Kasumi-1 (cell line): ENCODE data around the gene TFAP2C.
"Not testable (repeated sequence)": the region's sequence is repeated elsewhere in the genome, so short reads cannot be mapped to it uniquely, and the experiment has no call there.

Source experiments
- DNase-seq, 2 experiments: peaks; one replicate each; lab custom pipeline; 2025; lab: John Stamatoyannopoulos, UW

The TFAP2C gene

DNA sequence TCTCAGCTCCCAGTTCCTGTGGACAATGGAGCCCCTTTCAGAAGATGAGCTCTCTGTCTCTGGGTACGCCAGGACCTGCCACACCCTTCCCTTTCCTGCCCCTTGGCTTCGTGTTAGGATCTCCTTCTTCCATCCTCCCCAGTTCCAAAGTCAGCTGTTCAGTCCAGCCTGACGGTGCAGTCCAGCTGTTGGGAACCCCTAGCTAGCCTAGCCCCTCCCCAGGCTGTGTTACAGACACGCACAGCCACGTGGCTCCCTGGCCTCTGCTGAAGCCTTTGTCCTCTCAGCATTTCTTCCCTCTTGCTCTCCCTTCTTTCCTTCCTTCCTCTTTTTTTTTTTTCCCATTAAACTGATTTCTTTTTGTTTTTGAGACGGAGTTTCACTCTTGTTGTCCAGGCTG is 12.4 kb upstream of the TFAP2C start:
- DNase-seq: no peak

DNA sequence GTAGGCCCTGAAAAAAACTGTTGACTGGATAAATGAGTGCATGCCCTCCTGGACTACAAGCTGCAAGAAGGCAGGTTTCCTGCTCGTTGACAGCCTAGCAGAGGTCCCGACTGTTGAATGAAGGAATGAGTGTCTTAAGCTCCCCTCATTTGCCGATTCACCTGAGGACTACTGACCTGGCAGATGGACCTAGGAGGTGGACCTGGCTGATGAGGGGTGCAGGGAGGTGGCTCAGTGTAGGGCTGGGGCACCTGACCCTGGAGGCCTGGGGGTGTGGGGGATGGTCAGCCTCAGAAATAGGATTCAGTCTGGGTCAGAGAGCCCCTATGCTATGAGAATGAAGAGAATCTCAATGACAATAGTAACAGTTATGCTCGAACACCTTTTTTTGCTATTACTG is 11.6 kb upstream of the TFAP2C start:
- DNase-seq: no peak

DNA sequence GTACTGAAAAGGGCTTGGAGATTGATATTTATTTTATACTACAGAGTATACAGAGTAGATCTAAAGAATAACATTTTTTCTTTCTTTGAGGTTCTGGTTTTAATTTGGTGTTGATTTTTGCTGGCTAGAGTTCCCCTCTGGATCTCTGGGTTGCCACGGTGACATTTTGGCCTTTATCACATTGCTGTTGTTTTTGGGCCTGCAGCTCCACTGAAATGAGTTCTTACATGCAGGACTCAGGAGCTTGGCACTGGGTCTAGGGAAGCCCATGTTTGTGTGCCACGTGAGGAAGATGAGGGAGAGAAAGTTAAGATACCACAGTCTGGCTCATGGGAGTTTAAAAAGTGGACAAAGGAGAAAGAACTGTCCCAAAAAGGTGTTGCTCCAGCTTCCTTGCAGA is 7.4 kb upstream of the TFAP2C start:
- no peak for DNase-seq

DNA sequence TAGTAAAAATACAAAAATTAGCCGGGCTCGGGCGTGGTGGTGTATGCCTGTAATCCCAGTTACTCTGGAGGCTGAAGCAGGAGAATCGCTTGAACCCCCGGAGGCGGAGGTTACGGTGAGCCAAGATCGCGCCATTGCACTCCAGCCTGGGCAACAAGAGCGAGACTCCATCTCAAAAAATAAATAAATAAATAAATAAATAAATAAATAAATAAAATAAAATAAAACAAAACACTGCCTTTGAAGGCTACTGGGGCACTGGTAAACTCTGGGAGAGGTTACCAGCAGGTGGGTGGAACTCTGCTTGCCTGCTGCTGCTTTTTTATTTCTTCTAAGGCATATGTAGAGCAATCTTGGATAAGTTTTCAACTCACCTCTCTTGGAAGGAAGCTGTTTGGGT is 5.2 kb upstream of the TFAP2C start:
- not testable (repeated sequence) for DNase-seq

DNA sequence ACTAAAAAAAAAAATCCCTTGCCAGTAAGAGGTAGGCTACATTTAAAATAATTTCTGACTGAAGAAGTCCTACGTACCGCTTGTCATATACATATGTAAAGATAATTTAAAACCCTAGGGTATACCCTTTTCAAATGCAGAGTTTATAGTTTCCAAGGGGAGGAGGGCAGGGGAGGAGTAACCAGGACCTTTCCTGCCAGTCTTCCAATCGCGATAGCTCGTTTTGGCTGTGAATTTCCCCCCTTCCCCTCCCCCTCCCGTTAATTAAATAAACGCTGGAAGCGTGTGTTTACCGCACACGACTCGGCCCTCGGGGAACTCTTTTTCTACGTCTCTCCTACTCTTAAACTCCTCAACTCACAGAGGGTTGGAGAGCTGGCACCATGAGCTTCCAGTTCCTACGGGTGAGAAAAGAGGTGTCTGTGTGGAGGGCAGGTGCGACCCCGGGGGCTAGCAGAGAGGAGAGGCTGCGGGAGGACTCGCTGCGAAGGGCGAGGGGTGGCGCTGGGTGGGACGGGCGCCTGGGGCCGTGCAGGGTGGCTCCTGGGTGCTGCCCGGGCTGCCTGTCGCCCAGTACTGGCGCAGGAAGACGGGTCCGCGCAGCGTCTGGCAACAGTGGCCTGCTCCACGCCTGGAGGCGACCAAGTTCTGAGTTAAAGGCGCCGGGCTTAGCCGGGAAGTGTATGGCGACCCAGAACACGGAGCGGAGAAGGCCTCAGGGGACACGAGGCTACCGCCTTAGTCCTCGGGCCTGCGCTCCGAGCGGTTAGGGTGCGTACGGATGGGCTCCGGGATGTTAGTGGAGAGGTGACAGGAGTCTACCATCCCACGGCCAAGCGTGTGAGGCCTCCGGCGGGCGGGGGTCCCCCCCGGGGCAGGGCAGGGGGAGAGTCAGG is 4.1 kb upstream of the TFAP2C start:
- no peak for DNase-seq

DNA sequence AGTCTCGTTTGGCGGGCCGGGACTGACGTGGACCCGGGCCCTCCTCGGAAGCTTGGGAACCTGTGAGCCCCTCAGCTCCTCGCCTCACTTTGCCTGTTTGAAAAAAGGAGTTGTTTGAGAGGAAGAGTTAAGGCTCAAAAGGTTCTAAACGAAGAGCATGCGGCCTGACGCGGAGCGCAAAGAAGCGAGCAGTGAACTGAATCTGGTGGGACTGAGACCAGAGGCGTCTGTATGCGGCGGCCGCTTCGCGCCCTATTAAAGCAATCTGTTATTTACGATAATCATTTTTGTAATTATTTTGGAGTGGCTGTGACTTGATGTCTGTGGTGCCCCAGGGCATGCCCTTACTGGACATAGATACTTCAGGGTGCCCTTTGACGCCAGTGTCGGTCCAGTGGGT is 3.3 kb upstream of the TFAP2C start:
- no peak for DNase-seq

DNA sequence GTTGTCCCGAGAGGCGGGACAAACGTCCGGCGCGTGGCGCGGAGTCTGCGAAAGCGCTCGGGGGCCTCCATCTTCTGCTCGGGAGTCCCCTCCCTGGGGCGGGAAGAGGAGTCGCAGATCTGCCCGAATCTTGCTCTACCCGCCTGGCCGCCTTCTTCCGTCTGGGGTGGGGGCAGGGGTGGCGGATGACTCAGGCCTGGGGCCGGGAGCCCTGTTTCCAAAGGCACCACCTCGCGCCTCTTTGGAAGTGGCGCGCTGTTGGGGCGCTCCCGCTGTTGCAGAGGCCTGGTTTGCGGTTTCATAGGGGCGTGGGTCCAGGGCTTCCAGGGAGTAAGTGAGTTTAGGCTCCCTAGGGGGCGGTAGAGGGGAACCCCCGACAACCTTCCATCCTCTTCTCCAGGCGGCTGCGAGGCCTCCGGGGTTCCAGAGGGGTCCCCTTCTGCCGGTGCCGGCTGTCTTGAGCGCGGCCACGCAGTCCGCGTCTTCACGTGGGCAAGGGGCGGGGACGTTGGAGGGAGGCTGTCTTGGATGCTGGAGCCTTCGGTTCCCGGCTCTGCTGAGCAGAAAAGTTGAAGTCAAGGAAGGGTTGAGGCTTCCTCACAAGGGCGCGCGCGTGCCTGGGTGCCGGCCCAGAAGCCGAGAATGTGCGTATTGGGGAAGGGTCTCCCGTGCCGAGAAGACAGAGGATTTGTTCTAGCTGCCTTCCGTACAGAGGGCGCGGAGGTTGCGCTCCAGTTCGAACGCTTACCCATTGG is 2.6 kb upstream of the TFAP2C start:
- no peak for DNase-seq

DNA sequence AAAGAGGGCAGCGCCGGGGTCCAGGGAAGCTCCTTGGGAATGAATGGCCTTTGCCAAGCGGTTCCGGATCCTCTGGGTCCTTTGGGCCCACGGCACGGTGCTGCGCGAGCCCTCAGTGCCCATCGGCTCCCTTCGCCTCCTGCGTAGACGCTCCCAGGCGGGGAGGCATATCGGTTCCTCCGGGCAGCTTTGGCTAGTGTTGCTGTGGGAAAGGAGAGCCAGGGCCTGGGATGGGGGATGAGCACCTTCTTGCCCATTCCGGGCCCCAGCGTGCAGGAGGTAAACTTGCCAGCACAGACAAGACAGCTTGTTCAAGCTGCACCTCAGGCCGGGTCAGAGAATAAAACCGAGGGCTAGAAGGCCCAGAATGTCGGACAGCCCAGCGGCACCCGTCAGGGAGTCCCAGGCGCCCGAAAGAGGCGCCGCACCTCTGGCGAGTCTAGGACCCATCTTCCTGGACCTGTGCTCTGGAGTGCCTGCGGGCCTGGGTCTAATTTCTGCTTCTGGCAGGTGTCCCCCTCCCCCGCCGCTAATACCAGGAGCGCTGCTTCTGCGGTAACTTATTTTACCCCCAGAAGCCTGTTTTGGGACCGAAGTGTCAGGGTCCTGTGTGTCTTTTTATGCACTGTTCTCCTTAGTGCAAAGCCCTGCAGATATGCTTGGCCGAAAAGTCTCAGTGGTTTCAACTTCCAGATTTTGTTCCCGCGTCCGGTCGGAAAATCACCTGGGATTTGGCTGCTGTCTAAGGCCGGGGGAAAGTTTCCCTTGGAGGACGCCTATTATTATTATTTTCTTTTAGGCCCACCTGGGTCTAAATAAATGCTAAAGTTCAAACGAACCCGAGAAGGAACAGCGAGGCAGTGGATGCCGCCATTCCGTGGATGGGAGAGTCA is 1.7 kb upstream of the TFAP2C start:
- DNase-seq: no peak

DNA sequence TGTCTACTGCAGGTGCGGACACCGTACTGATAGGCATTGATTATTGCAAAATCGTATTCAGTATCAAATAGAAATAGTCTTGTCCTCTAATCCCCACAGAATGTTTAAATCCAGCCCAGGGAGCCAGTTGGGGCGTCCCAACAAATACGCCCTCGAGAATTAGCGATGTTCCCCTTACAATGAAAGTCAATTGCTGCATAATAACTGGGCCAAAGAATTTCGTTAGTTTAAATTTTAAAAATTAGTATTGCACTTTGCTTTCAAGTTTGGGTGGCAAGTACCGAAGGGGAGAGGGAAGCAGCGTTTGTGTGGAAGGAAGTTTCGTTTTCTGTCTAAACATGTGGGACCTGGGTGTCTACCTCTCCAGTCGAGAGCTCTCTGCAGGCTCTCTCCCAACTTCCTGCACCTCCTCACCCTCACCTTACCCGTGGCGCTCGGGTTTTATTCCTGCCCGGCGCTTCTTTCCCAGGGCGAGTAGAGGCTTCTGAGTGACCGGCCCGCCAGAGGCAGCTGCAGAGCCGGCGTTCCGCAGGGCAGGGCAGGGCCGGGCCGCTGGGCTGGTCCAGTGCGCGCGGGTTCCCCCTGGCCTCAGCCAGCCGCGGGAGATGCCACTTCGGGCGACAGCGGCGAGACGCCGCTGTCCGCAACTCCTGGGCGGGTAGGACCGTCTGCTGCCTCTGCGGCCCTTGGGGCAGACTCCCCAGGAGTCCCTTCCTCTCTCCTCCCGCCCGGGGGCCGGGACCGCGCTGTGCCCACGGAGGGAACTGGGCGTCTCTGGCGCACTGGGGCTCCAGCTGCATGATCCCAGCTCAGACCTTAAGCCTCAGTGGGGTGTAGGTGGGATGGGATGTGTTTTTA is 862 bp upstream of the TFAP2C start:
- DNase-seq: no peak

DNA sequence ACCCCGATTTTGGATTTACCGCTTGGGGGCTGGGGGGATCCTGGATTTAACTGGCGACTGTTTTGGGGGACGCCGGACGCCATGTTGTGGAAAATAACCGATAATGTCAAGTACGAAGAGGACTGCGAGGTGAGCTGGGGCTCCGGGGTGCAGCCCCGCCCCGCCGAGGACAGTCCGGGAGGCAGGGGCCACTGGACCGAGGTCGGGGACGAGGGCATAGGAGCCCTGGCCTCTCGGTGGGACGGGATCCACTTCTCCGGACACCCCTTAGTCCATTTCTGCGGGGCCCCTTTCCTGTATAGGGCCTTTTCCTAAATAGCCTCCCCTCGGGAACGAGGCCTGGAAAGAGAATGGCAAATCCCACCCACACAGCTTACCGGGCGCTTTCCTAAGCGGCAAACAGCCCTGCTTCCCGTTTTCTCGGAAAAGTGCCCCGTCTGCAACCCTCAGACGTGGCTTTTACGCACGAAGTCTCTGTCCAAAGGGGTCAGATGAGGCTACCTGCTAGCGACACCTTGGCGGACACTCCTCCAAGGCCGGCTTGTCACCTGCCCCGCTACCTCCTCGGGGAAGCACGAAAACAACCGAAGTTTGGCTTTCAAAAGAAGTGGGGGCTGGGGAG is 469 bp downstream of the TFAP2C start:
- DNase-seq: no peak

DNA sequence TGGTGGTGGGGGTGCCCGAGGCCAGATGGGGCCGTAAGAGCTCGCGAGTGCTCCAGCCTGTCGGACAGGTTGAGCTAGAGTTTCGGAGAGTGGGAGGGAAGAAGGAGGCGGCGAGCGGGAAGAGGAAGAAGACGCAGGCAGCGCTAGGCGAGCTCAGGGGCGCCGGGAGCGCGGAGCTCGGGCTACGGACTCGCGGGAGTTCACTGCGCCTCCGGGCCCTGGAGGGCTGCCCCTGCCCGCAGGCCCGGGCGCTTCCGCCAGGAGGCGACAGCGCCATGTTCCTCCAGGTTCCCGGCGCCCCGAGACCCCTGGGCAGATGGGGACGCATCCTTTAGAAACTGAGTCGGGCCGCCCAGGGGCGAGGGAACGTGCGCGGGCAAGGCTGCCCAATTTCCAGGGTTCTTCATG is 984 bp downstream of the TFAP2C start:
- no peak for DNase-seq

DNA sequence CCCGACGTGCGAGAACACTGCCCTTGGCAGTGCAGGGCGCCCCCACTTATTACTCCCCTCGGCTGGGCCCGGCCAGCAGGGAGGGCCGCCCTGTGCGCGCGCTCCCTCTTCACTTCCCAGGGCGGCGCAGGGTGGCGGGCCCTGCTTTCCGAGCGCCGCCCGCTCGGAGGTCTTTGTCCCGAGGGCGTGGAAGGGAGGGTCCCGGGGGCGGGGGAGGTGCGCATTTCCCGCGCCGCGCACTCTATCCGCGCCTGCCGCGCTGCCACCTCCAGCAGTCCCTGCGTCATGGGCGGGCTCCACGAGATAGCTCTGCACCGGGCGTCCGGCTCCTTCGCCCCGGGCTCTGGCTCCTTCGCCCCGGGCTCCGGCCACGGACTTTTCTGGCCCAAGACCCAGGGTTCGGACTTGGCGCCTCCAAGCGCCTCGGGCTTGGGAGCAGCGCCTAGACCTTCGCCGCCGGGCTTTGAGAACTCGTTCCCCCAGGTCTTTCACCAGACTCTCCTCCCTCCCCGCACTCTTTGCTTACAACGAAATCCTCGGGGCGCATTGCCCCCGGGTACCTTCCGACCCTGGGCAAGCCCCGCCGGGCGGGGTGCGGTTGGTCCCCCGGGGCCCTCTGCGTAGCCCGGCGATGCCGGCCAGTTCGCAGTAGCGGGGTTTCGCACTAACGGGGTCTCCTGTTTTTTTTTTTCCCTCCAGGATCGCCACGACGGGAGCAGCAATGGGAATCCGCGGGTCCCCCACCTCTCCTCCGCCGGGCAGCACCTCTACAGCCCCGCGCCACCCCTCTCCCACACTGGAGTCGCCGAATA is 1.6 kb downstream of the TFAP2C start:
- no peak for DNase-seq

DNA sequence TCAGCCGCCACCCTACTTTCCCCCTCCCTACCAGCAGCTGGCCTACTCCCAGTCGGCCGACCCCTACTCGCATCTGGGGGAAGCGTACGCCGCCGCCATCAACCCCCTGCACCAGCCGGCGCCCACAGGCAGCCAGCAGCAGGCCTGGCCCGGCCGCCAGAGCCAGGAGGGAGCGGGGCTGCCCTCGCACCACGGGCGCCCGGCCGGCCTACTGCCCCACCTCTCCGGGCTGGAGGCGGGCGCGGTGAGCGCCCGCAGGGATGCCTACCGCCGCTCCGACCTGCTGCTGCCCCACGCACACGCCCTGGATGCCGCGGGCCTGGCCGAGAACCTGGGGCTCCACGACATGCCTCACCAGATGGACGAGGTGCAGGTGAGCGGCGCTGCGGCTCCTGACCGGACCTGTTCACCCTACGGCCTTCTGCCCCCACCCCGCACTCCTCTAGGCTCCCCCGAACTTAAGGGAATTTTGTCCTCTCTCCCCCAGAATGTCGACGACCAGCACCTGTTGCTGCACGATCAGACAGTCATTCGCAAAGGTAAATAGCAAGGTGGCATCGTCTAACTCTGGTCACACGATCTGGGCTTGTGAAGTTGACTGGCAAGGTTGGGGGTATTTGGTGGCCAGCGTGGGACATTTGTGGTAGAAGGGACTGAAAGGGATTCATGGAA is 2.3 kb downstream of the TFAP2C start:
- no peak for DNase-seq

DNA sequence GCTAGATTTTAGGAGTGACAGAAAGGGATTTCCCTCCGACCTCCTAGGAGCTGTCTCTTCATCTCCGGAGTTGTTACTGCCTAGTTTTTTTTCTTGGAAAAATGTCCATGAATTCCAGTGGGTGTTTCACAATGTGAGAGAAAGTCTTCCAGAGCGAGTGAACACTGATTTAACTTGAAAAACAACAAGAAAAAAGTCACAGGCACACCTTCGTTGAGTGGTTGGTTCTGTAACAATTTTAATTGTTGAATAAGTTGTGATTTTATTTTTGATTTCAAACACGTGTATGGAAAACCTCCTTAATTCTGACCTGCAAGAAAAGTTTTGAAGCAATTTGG is 2.9 kb downstream of the TFAP2C start:
- no peak for DNase-seq

DNA sequence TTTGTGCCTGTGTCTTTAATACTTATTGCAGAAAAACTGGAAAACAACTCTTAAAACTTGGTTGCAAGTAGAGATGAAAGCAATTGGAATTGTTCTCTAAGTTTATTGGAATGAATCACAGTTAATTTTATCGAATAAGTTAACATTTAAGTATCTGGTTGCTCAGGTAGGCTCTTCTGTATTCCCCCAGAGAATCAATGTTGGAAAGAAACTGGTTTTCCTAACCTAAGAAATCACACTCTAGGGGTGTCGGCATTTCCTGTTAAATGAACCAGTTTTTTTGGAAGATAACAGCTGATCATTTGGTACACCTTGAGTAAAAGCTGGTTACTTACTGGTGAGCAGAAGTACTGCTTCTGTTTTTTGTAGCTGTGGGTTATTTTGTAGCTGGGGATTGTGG is 5.2 kb downstream of the TFAP2C start:
- no peak for DNase-seq

DNA sequence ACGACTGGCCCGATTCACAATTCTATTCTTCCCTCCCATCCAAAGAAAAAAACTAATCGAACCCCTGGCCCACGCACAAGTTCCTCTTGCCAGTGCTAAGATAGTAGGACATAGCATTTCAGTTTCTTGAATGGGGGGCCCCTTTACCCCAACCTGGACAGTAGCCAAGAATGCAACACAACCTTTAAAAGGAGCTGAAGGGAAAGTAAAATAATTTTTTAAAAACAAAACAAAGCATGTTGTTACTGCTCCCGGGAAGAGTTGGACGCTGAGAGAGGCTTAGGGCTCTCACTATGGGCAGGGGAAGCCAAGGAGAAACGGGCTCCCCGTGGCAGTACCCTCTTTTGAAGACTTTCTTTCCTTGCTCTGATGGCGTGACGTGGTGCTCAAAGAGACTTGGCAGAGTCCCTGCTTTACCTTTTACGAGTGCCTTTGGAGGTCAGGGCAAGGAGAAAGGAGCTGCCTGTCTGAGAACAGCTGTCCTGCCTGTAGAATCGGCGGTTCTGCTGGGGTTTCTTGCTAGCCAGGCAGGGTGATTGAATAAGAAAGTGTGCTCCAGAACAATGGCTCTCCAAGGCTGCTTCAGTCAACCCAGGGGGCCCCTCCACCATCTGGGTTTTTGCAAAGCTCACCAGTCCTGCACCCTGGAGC is 5.8 kb downstream of the TFAP2C start:
- no peak for DNase-seq

DNA sequence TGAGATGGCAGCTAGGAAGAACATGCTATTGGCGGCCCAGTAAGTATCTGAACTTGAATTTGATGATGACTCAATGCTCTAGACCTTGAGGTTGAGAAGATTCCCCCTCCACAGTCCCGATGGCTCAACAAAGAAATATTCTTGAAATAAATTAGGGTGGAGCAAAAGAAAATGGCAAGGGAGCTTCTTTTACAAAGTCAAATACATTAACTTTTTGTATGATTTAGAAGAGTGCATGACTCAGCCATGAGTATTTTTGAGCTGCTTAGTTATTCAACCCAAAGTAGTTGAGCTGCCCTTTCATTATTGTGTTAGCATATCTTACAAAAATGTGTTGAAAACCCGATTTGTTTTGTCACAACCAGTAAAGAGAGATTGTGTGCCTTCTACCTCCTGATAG is 7.6 kb downstream of the TFAP2C start:
- no peak for DNase-seq

DNA sequence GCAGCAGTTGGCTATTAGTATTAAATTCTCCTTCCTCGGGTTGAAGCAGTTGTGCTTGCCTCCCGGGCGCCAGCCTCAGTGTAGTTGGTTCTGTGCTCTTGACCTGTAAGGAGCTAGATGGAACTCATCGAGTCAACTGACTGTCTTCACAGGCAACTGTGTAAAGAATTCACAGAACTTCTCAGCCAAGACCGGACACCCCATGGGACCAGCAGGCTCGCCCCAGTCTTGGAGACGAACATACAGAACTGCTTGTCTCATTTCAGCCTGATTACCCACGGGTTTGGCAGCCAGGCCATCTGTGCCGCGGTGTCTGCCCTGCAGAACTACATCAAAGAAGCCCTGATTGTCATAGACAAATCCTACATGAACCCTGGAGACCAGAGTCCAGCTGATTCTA is 8.5 kb downstream of the TFAP2C start:
- DNase-seq: no peak

DNA sequence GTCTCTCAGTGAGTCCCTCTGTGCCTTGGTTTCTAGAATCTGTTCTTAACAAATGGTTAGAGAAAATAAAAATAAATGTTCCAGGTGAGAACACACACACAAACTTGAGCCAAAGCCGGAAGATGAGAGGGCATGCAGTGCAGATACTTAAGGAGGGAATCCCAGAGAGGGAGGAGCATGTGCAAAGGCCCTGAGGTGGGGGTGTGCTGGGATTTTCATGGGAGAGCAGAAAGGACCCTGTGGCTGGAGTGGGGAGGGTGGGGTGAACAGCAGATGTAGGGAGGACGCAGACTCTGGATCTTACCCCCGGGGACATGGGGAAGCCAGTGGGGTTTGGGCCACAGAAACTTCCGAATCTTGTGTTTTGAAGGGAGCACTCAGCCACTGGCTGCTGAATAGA is 17.5 kb downstream of the TFAP2C start:
- no peak for DNase-seq
